Neural cell (in vitro differentiated cells): Measurements from ENCODE around the gene DNAJC15. TPM values are rescaled to one million over a fixed set of nuclear protein-coding genes. Genes with fewer than 3 reads are reported as not detected.

Experiments
- H2AFZ ChIP-seq: fragments of 200-600, 300-800 bp; sonication (generic), shearing (Covaris generic); 2 replicates; pipeline ENCODE4 v1.6.0; 2014; ENCODE audit warnings: low read depth, mild to moderate bottlenecking, antibody characterized with exemption, low read length, moderate library complexity
- H3F3A ChIP-seq: fragments of 200-600 bp; shearing (Covaris generic); 2 replicates; pipeline ENCODE4 v1.6.1; 2016; ENCODE audit warnings: mild to moderate bottlenecking, moderate library complexity, mixed read lengths, antibody characterized with exemption, low read length; ENCODE audit not compliant: insufficient read depth, poor library complexity, severe bottlenecking
- H3K27ac ChIP-seq: fragments of 200-600, 300-800 bp; sonication (generic), shearing (Covaris generic); 2 replicates; pipeline ENCODE4 v1.5.1; 2014; ENCODE audit warnings: mild to moderate bottlenecking, low read length, moderate library complexity
- H3K27me3 ChIP-seq: fragments of 300-800, 200-600 bp; sonication (generic), shearing (Covaris generic); 2 replicates; pipeline ENCODE4 v1.6.0; 2014; ENCODE audit warnings: mild to moderate bottlenecking, low read depth, low read length, moderate library complexity; ENCODE audit not compliant: insufficient read depth
- H3K36me3 ChIP-seq: fragments of 300-800, 200-600 bp; sonication (generic), shearing (Covaris generic); 2 replicates; pipeline ENCODE4 v1.5.1; 2014; ENCODE audit warnings: mild to moderate bottlenecking, antibody characterized with exemption, low read length, moderate library complexity; ENCODE audit not compliant: insufficient read depth
- H3K4me2 ChIP-seq: fragments of 300-800, 200-600 bp; sonication (generic), shearing (Covaris generic); 2 replicates; pipeline ENCODE4 v1.6.0; 2014; ENCODE audit warnings: mild to moderate bottlenecking, low read length
- H3K4me3 ChIP-seq: fragments of 300-800, 200-600 bp; sonication (generic), shearing (Covaris generic); 2 replicates; pipeline ENCODE4 v1.5.1; 2014; ENCODE audit warnings: mild to moderate bottlenecking, low read length, moderate library complexity
- H3K79me2 ChIP-seq: fragments of 200-600 bp; shearing (Covaris generic); replicated peaks from 2 replicates; pipeline ENCODE4 v1.6.0; 2014; ENCODE audit warnings: mild to moderate bottlenecking, low read length, moderate library complexity; ENCODE audit not compliant: insufficient read depth
- H3K9ac ChIP-seq: fragments of 300-800, 200-600 bp; sonication (generic), shearing (Covaris generic); 2 replicates; pipeline ENCODE4 v1.6.1; 2016; ENCODE audit warnings: mild to moderate bottlenecking, low read length, mixed read lengths
- H3K9me2 ChIP-seq: fragments of 200-600 bp; shearing (Covaris generic); 2 replicates; pipeline ENCODE4 v1.6.1; 2016; ENCODE audit warnings: mild to moderate bottlenecking, low read length, mixed read lengths; ENCODE audit not compliant: insufficient read depth
- H3K9me3 ChIP-seq: fragments of 200-600, 300-800 bp; sonication (generic), shearing (Covaris generic); 2 replicates; pipeline ENCODE4 v1.6.1; 2016; ENCODE audit warnings: mild to moderate bottlenecking, mixed run types, low read length, moderate library complexity, mixed read lengths
- H4K20me1 ChIP-seq: fragments of 200-600 bp; shearing (Covaris generic); 2 replicates; pipeline ENCODE4 v1.6.1; 2016; ENCODE audit warnings: mild to moderate bottlenecking, mixed run types; ENCODE audit not compliant: insufficient read depth
- EP300 ChIP-seq: fragments of 450-650 bp; conservative IDR thresholded peaks from 2 replicates; pipeline ENCODE4 v1.6.1; 2014; ENCODE audit warnings: antibody characterized with exemption, mild to moderate bottlenecking, moderate library complexity; ENCODE audit not compliant: poor library complexity, severe bottlenecking
- EZH2 ChIP-seq: fragments of 200-600, 300-800 bp; shearing (Covaris generic), sonication (generic); IDR thresholded peaks from 2 replicates; pipeline ENCODE4 v1.6.1; 2014; ENCODE audit warnings: antibody characterized with exemption, low read length, borderline replicate concordance, mild to moderate bottlenecking; ENCODE audit not compliant: insufficient read depth, poor library complexity, severe bottlenecking
- MXI1 ChIP-seq: fragments of 450-650 bp; conservative IDR thresholded peaks from 2 replicates; pipeline ENCODE4 v1.6.1; 2014; ENCODE audit warnings: antibody characterized with exemption, mild to moderate bottlenecking; ENCODE audit not compliant: poor library complexity, severe bottlenecking
- POLR2AphosphoS5 ChIP-seq: IDR thresholded peaks from 2 replicates; pipeline ENCODE4 v1.6.1; 2012
- RAD21 ChIP-seq: fragments of 450-650 bp; conservative IDR thresholded peaks from 2 replicates; pipeline ENCODE4 v1.6.1; 2014; ENCODE audit warnings: antibody characterized with exemption, mild to moderate bottlenecking, moderate library complexity
- SMC3 ChIP-seq: fragments of 450-650 bp; conservative IDR thresholded peaks from 2 replicates; pipeline ENCODE4 v1.6.1; 2014; ENCODE audit warnings: antibody characterized with exemption, mild to moderate bottlenecking, moderate library complexity; ENCODE audit not compliant: poor library complexity
- TAF1 ChIP-seq: IDR thresholded peaks from 2 replicates; pipeline ENCODE4 v1.6.1; 2012; ENCODE audit warnings: low read depth
- polyA plus RNA-seq: library from polyadenylated mRNA; depleted of rRNA; stranded (reverse); fragments of >200 nt; gene quantifications from 2 replicates; pipeline ENCODE4 v1.2.3, GENCODE V29; 2014
- TF ChIP-seq, protein P1 (sequence below): fragments of 450-650 bp; IDR thresholded peaks from 2 replicates; pipeline ENCODE4 v1.5.1; 2014; ENCODE audit warnings: antibody characterized with exemption, mild to moderate bottlenecking, moderate library complexity; ENCODE audit not compliant: poor library complexity, severe bottlenecking
- TF ChIP-seq, protein P2 (sequence below): IDR thresholded peaks from 2 replicates; pipeline ENCODE4 v1.6.1; 2012; ENCODE audit warnings: borderline replicate concordance

Gene DNAJC15
- polyA plus RNA-seq, 1 donor from 2014 or later: 0.84 TPM

- Histone ChIP-seq H3K79me2 (no peaks in the 10 kb centered on the region), H3K4me2 (no peak overlapping the region), H2AFZ (no peak overlapping the region), H3F3A (no peaks in the 10 kb centered on the region), H3K27me3 (no peaks in the 10 kb centered on the region), H3K9me3 (no peaks in the 10 kb centered on the region), H3K9me2 (no peaks in the 10 kb centered on the region), H3K36me3 (no peaks in the 10 kb centered on the region), H4K20me1 (no peaks in the 10 kb centered on the region), H3K27ac (no peak overlapping the region), H3K9ac (no peak overlapping the region), H3K4me3 (no peak overlapping the region)
- TF ChIP-seq, protein P1, sequence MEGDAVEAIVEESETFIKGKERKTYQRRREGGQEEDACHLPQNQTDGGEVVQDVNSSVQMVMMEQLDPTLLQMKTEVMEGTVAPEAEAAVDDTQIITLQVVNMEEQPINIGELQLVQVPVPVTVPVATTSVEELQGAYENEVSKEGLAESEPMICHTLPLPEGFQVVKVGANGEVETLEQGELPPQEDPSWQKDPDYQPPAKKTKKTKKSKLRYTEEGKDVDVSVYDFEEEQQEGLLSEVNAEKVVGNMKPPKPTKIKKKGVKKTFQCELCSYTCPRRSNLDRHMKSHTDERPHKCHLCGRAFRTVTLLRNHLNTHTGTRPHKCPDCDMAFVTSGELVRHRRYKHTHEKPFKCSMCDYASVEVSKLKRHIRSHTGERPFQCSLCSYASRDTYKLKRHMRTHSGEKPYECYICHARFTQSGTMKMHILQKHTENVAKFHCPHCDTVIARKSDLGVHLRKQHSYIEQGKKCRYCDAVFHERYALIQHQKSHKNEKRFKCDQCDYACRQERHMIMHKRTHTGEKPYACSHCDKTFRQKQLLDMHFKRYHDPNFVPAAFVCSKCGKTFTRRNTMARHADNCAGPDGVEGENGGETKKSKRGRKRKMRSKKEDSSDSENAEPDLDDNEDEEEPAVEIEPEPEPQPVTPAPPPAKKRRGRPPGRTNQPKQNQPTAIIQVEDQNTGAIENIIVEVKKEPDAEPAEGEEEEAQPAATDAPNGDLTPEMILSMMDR: no peak
- TF ChIP-seq RAD21: no peak
- no peak for TF ChIP-seq EP300
- TF ChIP-seq EZH2: no peak
- TF ChIP-seq POLR2AphosphoS5: no peak
- TF ChIP-seq, protein P2, sequence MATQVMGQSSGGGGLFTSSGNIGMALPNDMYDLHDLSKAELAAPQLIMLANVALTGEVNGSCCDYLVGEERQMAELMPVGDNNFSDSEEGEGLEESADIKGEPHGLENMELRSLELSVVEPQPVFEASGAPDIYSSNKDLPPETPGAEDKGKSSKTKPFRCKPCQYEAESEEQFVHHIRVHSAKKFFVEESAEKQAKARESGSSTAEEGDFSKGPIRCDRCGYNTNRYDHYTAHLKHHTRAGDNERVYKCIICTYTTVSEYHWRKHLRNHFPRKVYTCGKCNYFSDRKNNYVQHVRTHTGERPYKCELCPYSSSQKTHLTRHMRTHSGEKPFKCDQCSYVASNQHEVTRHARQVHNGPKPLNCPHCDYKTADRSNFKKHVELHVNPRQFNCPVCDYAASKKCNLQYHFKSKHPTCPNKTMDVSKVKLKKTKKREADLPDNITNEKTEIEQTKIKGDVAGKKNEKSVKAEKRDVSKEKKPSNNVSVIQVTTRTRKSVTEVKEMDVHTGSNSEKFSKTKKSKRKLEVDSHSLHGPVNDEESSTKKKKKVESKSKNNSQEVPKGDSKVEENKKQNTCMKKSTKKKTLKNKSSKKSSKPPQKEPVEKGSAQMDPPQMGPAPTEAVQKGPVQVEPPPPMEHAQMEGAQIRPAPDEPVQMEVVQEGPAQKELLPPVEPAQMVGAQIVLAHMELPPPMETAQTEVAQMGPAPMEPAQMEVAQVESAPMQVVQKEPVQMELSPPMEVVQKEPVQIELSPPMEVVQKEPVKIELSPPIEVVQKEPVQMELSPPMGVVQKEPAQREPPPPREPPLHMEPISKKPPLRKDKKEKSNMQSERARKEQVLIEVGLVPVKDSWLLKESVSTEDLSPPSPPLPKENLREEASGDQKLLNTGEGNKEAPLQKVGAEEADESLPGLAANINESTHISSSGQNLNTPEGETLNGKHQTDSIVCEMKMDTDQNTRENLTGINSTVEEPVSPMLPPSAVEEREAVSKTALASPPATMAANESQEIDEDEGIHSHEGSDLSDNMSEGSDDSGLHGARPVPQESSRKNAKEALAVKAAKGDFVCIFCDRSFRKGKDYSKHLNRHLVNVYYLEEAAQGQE: no peak
- TF ChIP-seq MXI1: no peak
- no peak for TF ChIP-seq TAF1
- no peak for TF ChIP-seq SMC3
Observed at GRCh38 chr13:43057653-43058317, 34.4 kb downstream of the DNAJC15 start.

GRCh38 chr13:43058318-43058674 is 34.9 kb downstream of the DNAJC15 start:
- H3K27ac ChIP-seq: no peak overlapping the region

More at GRCh38 chr13:43058318-43058674, 34.9 kb downstream of the DNAJC15 start:
- H3K27me3 ChIP-seq: no peaks in the 10 kb centered on the region
- no peaks in the 10 kb centered on the region for H3K9me3 ChIP-seq
- no peak overlapping the region for H3K4me2 ChIP-seq
- H3K9me2 ChIP-seq: no peaks in the 10 kb centered on the region
- no peak overlapping the region for H2AFZ ChIP-seq
- no peaks in the 10 kb centered on the region for H3K36me3 ChIP-seq
- TF ChIP-seq EP300 (no peak), POLR2AphosphoS5 (no peak), SMC3 (no peak), MXI1 (no peak), TAF1 (no peak), RAD21 (no peak)
- TF ChIP-seq, protein P2: no peak
- no peaks in the 10 kb centered on the region for H3F3A ChIP-seq
- H3K79me2 ChIP-seq: no peaks in the 10 kb centered on the region
- H4K20me1 ChIP-seq: no peaks in the 10 kb centered on the region
- H3K9ac ChIP-seq: no peak overlapping the region
- H3K4me3 ChIP-seq: no peak overlapping the region
